IPS-18a (cell line): ENCODE measurements around the gene TRIM29.
"Not testable (repeated sequence)": the region's sequence is repeated elsewhere in the genome, so short reads cannot be mapped to it uniquely, and the experiment has no call there.

Source experiments
- H3K27ac ChIP-seq: one replicate; pipeline ENCODE4 v1.5.1; 2013; ENCODE audit warnings: low read length
- H3K27me3 ChIP-seq: one replicate; pipeline ENCODE4 v1.6.1; 2013; ENCODE audit warnings: mild to moderate bottlenecking, low read length; ENCODE audit not compliant: control insufficient read depth, insufficient read depth
- H3K36me3 ChIP-seq: one replicate; pipeline ENCODE4 v1.6.1; 2013; ENCODE audit warnings: low read depth, low read length; ENCODE audit not compliant: control insufficient read depth
- H3K4me1 ChIP-seq: one replicate; pipeline ENCODE4 v1.6.1; 2013; ENCODE audit warnings: low read depth, low read length; ENCODE audit not compliant: control insufficient read depth
- H3K4me3 ChIP-seq: one replicate; pipeline ENCODE4 v1.5.1; 2013; ENCODE audit warnings: low read length
- H3K9ac ChIP-seq: one replicate; pipeline ENCODE4 v1.6.1; 2013; ENCODE audit warnings: mild to moderate bottlenecking, low read length, moderate library complexity
- H3K9me3 ChIP-seq: one replicate; pipeline ENCODE4 v1.6.1; 2013; ENCODE audit warnings: low read depth, low read length; ENCODE audit not compliant: control insufficient read depth

The TRIM29 gene

GRCh38 chr11:120180551-120181232, 42.8 kb upstream of the TRIM29 start:
- Histone ChIP-seq H3K27ac (no peak overlapping the region), H3K9me3 (no peaks in the 10 kb centered on the region), H3K9ac (no peak overlapping the region), H3K4me1 (peaks cover 6% of the 10 kb centered on the region), H3K4me3 (no peak overlapping the region), H3K27me3 (peaks cover 37% of the 10 kb centered on the region), H3K36me3 (no peaks in the 10 kb centered on the region)

GRCh38 chr11:120180063-120180462, 42.1 kb upstream of the TRIM29 start:
- not testable (repeated sequence) for H3K36me3 ChIP-seq, H3K4me3 ChIP-seq, H3K9ac ChIP-seq, H3K27ac ChIP-seq, H3K9me3 ChIP-seq, H3K4me1 ChIP-seq
- H3K27me3 ChIP-seq: peaks cover 37% of the 10 kb centered on the region

GRCh38 chr11:120179057-120179672, 41.3 kb upstream of the TRIM29 start:
- Histone ChIP-seq H3K9me3 (no peaks in the 10 kb centered on the region), H3K9ac (no peak overlapping the region), H3K4me1 (peaks cover 6% of the 10 kb centered on the region), H3K27me3 (peaks cover 33% of the 10 kb centered on the region), H3K36me3 (no peaks in the 10 kb centered on the region), H3K27ac (no peak overlapping the region), H3K4me3 (no peak overlapping the region)

- H3K4me3 ChIP-seq: no peak overlapping the region
- peaks cover 6% of the 10 kb centered on the region for H3K4me1 ChIP-seq
- H3K27ac ChIP-seq: no peak overlapping the region
- H3K36me3 ChIP-seq: no peaks in the 10 kb centered on the region
- H3K9me3 ChIP-seq: no peaks in the 10 kb centered on the region
- H3K27me3 ChIP-seq: peaks cover 33% of the 10 kb centered on the region
- H3K9ac ChIP-seq: no peak overlapping the region
Measured at GRCh38 chr11:120178561-120179056, 40.7 kb upstream of the TRIM29 start.

- no peaks in the 10 kb centered on the region for H3K4me1 ChIP-seq
- H3K4me3 ChIP-seq: no peak overlapping the region
- peaks cover 42% of the 10 kb centered on the region for H3K27me3 ChIP-seq
- H3K9me3 ChIP-seq: no peaks in the 10 kb centered on the region
- no peak overlapping the region for H3K9ac ChIP-seq
- H3K27ac ChIP-seq: no peak overlapping the region
- H3K36me3 ChIP-seq: no peaks in the 10 kb centered on the region
Measured at GRCh38 chr11:120174866-120175265, 37.0 kb upstream of the TRIM29 start.

- Histone ChIP-seq H3K27ac (no peak overlapping the region), H3K36me3 (no peaks in the 10 kb centered on the region), H3K9ac (no peak overlapping the region), H3K4me3 (no peak overlapping the region), H3K9me3 (no peaks in the 10 kb centered on the region), H3K4me1 (no peaks in the 10 kb centered on the region), H3K27me3 (peaks cover 48% of the 10 kb centered on the region)
Measured at GRCh38 chr11:120173807-120174206, 35.9 kb upstream of the TRIM29 start.

- Histone ChIP-seq H3K9me3 (no peaks in the 10 kb centered on the region), H3K27me3 (peaks cover 48% of the 10 kb centered on the region), H3K27ac (no peak overlapping the region), H3K9ac (no peak overlapping the region), H3K4me3 (no peak overlapping the region), H3K4me1 (no peaks in the 10 kb centered on the region), H3K36me3 (no peaks in the 10 kb centered on the region)
Measured at GRCh38 chr11:120173019-120173705, 35.2 kb upstream of the TRIM29 start.

- no peak overlapping the region for H3K4me3 ChIP-seq
- H3K27me3 ChIP-seq: peaks cover 56% of the 10 kb centered on the region
- no peaks in the 10 kb centered on the region for H3K4me1 ChIP-seq
- H3K36me3 ChIP-seq: no peaks in the 10 kb centered on the region
- H3K9ac ChIP-seq: no peak overlapping the region
- no peak overlapping the region for H3K27ac ChIP-seq
- H3K9me3 ChIP-seq: no peaks in the 10 kb centered on the region
Measured at GRCh38 chr11:120172054-120172911, 34.4 kb upstream of the TRIM29 start.

- Histone ChIP-seq H3K27me3 (peaks cover 61% of the 10 kb centered on the region), H3K9ac (no peak overlapping the region), H3K4me1 (no peaks in the 10 kb centered on the region), H3K4me3 (no peak overlapping the region), H3K36me3 (no peaks in the 10 kb centered on the region), H3K9me3 (no peaks in the 10 kb centered on the region), H3K27ac (no peak overlapping the region)
Measured at GRCh38 chr11:120170741-120171261, 32.9 kb upstream of the TRIM29 start.

GRCh38 chr11:120169981-120170698, 32.2 kb upstream of the TRIM29 start:
- Histone ChIP-seq H3K36me3 (no peaks in the 10 kb centered on the region), H3K27ac (no peak overlapping the region), H3K9me3 (no peaks in the 10 kb centered on the region), H3K4me3 (no peak overlapping the region), H3K27me3 (peaks cover 61% of the 10 kb centered on the region), H3K9ac (no peak overlapping the region), H3K4me1 (no peaks in the 10 kb centered on the region)
